ENCODE data around the gene DOK1.
"Not testable (repeated sequence)": the region's sequence is repeated elsewhere in the genome, so short reads cannot be mapped to it uniquely, and the experiment has no call there.

The DOK1 gene

DNA sequence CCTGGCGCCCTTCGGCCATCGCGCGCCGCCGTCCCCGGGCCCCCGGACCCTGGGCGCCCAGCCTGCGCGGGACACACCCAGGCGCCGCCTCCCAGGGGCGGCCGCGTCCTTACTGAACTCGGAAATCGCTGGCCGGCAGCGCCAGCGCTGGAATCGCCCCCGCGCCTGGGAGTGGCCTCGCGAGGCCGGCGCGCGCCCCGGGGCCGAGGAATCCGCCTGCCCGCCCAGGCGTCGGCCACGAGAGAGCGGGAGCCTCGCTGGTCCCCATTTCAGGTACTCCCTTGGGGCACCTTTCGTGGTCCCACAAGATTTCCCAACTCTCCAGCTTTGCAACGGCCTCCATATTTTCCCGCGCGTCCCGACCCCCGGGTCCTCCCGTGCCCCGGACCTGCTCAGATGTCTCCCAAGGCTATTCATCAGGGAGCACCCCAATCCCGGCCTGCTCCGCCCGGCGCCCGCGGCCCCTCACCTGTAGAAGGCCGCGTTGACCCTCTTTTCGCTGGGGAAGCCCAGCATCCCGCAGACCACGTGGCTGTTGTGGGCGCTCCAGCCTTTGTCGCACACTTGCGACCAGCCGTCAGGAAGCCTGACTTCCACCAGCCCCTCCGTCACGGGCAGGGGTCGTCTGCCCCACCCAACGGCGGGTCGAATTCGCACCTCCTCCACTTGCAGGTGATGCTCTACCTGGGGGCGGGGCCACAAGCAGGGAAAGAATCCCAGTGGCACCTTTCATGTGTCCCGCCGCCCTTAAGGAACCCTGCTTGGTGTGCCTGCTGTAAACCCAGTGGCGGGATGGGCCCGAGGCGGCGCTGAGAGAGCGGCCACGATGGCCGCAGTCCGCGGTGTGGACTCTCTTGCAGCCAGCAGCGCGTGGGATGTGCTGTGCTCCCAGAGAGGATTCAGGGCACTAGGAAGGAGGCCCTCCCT, 5.4 kb upstream of the DOK1 start:
- DNase-seq = no peak

DNA sequence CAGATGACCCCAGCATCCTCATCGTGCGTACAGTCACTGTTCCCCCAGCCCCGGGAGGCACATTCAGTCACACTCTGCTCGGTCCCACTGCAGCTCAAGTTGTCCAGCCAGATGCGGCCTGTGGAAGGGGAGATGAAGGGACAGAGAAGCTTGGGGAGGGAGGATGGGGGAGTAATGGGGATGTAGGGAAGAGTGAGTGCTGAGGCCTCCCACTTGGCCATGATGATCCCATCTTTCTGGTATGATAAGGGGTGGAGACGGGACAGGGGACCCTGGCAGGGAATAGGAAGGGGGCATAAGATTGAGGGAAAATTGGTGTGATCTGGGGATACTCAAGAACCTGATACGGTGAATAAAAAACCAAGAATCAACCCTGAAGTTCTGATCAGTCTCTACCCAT, 4.3 kb upstream of the DOK1 start:
- no peak for DNase-seq

DNA sequence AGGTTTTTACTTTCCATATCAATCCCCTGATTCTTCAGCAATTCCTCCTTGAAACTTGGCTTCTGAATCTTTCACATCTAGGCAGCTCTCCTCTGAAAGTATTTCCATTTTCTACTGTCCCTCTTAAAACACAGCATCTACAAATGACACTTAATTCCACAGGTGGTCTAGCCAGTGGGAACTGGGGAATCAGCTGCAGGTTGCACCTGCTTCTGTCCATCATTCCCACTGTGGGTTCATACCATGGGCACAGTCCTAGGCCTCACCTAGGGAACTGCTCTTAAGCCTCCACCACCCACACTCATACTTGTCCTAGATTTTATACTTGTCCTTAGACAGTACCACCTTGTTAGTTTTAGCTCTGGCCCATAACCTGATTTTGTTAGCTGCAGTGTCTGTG, 3.0 kb upstream of the DOK1 start:
- DNase-seq = no peak

DNA sequence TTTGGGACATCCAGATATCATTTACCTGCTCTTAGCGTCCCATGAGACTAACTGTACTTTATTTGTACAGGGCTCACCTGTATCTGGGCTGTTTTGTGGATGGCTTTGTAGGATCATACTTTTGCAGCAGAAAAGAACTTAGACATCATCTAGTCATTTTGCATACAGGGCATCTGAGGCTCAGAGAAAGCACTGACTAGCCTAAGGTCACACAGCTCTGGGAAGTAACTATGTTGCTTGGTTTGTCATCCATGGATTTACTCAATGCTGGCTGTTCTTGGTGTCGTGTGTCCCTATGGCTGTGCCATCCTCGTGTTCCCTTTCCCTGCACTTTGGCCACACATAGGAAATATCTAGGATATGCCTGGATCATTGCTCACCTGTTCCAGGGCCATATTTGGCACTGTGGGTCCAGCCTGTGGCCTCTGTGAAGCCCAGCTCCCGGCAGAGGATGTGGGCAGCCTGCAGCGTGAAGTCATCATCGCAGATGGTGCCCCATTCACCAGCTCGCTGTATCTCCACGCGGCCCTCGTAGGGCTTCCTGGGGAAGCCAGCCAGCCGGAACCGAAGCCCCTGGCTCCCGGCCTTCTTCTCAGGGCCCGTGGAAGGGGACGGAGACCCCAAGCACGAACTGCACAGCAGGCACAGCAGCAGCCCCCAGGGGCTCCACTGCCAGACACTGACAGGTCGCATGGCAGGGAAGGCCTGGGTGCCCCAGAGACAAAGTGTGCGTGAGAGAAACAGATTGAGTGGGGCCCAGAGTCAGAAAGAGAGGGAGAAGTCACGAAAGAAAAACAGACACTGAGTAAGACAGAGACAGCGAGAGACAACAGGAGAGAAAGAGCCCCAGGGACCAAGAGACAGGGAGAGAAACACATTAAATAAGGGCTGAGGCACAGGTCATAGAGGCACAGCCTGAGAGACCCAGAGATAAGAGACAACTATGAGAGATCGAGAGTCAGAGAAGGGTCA, 2.3 kb upstream of the DOK1 start:
- DNase-seq = no peak

DNA sequence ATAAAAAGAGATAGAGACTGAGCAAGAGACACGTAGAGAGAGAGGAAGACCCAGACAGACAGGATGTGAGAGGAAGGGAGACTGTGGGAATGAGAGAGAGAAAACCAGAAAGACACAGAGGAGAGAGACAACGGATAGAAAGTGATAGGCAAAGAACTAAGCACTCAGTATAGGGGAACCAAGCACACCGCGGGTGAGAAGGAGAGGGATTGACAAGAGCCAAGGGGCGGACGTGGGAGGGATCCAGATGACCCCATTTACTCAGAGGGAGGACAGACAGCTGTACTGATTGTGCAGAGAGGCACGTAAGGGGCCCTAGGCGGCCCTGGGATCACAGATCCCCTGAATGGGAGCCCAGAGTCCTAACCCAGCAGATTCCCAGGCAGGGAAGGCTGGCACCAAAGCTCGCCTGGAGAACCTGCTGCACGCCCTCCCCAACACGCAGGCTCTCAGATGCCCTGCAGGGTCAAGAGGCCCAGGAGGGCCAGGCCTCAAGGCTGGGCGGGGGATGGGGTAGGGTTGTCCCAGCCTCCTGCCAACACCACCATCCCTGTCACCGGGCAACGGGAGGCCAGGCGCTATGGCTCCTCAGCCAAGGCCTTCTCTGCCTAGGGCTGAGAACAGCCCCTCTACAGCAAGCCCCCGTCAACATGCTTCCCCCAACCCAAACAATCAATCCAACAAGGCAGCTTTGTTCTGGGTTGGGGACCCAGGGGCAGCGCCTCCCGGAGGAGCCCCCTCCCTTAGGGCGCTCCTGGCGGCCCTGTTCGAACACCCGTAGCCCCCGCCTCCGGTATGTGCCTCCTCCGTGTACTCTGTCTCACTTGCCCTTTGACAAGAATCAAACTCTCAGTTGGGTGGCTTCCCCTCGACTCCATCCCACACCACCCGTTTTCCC, 1.4 kb upstream of the DOK1 start:
- peak; percentile 41 to 59 for DNase-seq

DNA sequence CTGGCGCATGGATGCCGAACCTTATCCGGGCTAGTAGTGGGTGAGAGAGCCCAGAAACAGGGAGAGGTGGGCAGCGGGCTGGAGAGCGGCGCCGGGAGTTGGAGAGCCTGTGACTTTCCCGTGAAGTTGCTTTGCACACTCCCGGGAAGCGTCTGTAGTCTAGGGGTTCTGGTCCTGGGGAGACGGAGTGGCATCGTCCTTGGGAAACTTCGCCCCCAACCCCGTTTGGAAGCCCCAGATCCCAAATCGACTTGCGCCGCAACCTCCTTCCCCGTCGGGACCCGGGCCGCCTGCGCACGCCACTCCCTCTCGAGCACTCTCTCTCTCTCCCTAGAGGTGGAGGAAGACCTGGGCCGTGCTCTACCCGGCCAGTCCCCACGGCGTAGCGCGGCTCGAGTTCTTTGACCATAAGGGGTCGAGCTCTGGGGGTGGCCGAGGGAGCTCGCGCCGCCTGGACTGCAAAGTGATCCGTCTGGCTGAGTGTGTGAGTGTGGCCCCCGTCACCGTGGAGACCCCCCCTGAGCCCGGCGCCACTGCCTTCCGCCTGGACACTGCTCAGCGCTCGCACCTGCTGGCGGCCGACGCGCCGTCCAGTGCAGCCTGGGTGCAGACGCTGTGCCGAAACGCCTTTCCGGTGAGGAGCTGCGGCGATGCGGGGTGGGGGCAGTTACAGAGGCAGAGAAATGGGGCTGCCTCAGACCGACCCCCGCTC, 456 bp downstream of the DOK1 start:
- DNase-seq = peak in 1 of 2 experiments; percentile 32

DNA sequence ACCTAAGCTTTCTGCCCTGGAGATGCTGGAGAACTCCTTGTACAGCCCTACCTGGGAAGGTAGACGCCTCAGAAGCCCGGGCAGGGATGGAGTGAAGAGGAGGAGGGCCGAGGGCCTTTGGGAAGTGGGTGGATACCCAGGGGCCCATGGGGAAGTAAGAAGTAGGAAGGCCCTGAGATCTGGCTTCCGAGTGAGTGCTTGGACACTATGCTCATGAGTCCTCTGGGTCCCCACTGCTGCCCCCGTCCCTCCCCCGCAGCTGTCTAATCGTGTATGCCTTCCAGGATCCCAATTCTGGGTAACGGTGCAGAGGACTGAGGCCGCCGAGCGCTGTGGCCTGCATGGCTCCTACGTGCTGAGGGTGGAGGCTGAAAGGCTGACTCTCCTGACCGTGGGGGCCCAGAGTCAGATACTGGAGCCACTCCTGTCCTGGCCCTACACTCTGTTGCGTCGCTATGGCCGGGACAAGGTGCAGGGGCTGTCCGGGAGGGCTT, 1.1 kb downstream of the DOK1 start:
- peak; percentile 39 to 54 for DNase-seq

DNA sequence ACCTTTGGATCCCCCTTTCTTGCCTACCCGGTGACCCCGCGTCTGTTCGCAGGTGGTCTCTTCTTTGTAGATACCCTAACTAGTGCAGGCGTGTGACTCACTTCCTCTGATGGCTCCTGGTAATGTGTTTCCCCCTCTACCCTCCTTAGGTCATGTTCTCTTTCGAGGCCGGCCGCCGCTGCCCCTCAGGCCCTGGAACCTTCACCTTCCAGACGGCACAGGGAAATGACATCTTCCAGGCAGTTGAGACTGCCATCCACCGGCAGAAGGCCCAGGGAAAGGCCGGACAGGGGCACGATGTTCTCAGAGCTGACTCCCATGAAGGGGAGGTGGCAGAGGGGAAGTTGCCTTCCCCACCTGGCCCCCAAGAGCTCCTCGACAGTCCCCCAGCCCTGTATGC, 1.6 kb downstream of the DOK1 start:
- peak; percentile 17 to 25 for DNase-seq

DNA sequence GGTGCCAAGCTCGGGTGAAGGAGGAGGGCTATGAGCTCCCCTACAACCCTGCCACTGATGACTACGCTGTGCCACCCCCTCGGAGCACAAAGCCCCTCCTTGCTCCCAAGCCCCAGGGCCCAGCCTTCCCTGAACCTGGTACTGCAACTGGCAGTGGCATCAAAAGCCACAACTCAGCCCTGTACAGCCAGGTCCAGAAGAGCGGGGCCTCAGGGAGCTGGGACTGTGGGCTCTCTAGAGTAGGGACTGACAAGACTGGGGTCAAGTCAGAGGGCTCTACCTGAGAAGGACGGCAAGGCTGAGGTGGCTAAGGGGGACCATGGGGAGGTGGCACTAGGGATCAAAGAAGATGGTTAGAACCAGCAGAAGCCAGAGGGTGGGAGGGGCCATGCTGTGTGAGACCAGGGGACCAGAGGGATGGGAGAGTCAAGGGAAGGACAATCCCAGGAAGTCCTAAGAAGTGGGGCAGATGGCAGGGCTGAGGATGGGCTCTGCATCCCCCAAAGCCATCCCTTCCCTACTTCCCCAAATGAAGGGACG, 2.4 kb downstream of the DOK1 start:
- DNase-seq = no peak

DNA sequence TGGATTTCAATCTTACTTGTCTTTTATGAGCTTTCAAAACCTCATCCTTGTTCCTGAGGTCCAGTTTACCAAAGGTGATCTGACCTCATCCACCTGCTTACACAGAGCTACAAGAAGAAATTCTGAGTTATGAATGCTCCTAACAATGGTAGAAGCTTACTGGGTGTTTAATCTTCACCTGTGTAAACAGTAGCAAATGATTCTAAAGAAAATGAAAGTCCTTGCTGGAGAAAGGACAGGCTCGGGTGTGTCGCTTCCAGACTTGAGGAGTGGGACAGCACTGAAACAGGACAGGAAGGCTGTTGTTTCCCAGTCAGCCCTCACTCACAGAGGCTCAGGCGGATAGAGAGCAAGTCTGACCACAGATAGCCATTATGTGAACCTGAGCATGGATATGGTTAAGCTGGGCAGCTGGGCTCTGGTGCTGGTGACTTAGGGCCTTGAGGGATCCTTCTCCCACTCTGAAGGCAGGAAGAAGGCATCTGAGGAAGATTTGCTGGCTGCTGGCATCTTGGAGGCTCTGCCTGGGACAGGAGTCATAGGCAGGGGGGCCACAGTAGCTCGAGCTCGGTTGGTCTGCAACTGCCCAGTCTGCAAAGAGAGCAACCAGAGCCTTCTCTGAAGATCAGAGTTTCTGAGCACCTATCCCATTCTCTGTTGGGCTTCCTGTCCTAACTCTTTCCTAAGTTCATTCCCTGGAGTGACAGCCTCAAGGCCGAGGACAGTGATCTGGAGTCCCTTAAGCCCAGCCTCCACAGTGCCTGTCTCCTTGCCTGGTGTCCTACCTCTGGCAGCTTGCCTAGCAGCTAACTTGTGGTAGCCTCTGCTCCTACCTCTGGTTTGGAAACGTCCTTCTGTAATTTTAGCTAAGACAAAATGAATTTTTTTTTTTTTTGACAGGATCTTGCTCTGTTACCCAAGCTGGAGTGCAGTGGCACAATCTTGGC, 4.0 kb downstream of the DOK1 start:
- peak in 1 of 2 experiments; percentile 24 for DNase-seq

DNA sequence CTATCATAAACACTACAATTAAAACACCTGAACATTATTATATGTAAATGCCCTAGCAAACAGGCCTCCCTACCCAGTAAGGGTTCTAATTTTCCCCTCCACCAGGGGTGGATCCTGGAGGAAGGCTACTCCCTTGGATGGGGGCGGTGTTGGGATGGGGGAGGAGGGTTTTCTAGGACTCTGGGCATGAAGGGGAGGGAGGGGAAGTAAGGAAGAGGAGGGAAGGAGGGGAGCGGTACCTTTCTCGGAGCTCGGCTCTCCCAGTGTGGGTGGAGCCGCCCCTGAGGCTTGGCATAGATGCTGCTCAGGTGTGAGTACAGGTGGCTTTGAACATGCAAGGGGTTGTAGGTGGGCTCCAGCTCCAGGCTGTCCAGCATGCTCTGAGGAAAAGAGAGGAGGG, 5.4 kb downstream of the DOK1 start:
- DNase-seq = no peak

DNA sequence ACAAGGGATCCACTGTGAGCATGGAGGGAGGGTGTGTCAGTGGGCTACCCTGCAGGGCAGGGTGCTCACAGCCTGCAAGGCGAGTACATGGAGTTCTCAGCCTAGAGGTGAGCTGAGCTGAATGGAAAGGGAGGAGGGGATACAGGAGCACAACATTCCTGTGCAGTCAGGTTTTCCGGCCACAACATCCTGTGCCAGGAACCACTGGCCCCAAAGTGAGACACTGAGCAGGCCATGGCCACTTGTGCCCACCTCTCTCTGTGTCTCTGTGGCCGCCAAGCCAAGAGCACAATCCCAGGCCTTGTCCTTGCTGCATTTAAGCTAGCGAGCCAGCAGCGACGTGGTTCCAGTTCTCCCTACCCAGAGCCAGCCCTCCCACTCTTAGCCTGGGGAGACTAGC, 6.1 kb downstream of the DOK1 start:
- DNase-seq = no peak

DNA sequence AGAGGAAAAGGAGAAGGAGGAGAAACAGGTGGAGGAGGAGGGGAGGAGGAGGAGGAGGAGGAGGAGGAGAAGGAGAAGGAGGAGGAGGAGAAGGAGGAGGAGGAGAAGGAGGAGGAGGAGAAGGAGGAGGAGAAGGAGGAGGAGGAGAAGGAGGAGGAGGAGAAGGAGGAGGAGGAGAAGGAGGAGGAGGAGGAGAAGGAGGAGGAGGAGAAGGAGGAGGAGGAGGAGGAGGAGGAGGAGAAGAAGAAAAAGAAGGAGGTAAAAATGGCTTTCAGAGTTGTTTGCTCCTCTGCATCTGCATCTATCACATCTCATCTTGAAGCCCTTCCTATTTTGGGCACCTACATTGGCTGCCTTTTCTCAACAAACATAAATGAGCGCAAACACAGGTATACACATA, 6.5 kb downstream of the DOK1 start:
- not testable (repeated sequence) for DNase-seq

DNA sequence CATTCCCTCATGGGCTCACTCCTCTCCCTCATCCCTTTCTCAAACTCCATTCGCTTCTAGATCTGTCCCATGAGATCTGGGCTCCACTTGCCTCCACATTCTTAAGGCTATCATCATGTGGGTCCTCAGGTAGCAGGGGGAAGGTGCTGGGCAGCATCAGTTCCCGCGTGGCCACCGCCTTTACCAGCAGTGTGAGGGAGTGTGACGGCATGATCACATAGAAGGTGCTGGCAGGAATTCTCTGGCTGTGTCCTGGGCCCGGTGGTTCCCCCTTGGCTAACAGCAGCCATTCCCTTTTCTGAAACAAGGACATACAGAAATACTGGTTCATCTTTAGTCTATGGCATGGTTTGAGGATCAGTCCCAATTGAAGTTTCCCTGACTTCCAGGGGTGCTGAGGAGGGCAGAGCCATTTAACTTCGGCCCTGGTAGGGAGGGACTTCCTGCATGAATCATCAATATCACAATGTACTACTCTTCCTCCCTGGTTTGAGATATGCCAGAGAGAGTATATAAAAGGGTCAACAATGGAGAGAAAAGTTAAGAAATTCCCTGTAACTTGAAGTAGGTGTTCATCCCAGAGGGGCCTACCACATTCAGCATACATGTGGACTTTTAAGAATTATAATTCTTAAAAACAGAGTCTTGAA, 7.7 kb downstream of the DOK1 start:
- DNase-seq = no peak

DNA sequence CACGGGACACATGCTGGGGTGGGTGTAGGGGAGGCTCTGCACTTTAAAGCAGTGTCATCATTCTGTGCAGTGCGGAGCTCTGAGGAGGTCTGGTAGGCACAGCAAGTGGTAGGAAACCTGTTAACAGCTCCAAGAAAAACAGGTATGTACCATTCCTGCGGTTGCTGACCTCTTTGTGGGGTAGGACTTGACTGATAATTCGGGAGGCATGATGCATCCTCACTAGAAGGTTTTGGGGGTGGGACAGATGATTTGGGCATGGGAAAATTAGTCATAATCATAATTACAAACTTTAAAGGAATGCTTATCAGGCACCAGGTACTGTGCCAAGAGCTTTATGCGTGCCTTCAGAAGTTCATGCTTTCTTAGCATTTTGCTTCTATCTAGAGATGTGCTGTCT, 9.7 kb downstream of the DOK1 start:
- DNase-seq = no peak

DNA sequence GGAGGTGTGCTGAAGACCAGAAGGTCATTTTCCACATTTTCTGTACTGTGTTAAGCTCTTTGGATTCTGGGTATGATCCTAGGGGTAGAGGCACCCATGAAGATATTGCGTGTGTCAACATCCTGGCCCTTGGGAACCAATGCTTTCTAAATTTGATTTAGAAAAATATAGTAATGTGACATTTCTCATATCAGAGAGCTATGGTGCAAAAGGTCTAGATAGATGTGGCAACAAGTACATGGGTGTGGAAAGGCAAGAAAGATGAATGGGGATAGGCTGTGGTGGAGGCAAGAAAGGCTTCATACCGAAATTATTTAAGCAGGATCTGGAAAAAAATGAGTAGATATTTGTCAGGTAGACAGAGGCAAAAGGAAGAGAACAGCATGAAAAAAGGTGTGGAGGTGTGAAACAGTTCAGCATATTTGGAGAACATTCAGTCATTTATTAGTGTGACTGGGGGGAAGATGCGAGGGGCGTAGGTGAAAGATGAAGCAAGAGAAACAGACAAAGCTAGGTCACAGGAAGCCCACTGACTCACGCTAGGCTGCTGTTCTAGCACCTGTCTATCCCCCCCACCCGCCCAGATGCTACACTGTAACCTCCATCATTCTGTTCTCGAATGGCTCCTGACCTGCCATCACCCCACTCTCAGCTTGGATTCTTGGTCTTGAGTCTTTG, 11.7 kb downstream of the DOK1 start:
- no peak for DNase-seq

DNA sequence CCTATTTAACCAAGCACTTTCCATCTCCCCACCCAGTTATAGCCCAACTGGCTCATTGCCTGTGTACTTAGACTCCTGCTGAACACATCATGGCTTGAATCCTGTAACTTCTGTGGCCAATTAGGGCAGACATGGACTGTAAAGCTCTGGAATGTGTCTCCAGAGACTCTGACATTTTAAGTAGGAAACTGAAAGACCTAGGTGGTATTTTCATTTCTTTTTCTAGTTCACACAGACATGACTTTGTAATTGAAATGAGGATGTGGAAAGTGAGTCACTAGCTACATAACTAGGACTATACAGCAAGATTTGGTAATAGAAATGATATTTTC, 12.2 kb downstream of the DOK1 start:
- no peak for DNase-seq

DNA sequence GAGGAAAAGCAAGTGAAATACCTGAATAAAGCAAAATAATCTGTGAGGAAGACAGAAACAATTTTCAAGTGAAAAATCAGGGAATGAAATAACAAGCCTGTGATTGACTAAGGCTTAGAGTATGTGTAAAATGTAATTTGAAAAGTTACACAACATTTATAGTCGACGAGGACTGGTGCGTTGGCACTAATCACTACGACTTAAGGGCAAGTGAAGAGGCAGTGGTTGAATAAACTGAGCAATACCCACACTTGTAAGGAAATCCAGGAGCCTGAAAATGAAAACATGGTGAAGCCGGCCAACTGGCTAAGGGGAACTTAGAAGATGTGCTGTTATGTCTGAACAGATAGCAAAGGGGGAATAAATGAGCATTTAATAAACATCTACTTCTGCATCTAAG, 13.4 kb downstream of the DOK1 start:
- DNase-seq = no peak

DNA sequence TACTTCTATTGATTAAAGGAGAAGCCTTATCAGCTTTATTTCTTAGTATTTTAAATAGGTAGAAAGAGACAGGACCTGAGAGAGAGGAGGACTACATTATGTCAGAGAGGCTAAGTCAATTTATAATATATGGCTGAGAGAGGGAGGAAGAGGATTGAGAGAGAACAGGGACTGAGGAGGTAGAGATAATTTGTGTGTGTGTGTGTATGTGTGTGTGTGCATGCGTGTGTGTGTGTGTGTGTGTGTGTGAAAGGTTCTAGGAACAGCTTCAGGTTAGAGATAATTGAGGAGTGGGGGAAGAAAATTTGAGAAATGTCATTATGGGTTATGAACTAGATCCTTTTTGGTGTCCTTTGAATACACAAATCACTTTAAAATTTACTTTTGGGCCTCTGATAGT, 15.2 kb downstream of the DOK1 start:
- DNase-seq = no peak

Measured in Kasumi-1 (cell line).